DOHH2 (cell line): ENCODE results near the gene DHRS1.

Experiments used
- EZH2phosphoT487 ChIP-seq: fragments of 200-600 bp; sonication (generic); IDR thresholded peaks from 2 replicates; pipeline ENCODE4 v1.6.1; 2017; ENCODE audit warnings: borderline replicate concordance, mild to moderate bottlenecking, antibody characterized with exemption, low read length, moderate library complexity, mixed read lengths
- TF ChIP-seq, protein P1 (sequence below): fragments of 200-600 bp; sonication (generic); IDR thresholded peaks from one replicate; pipeline ENCODE4 v1.5.1; 2014; ENCODE audit warnings: antibody characterized with exemption, mild to moderate bottlenecking, low read depth, low read length; ENCODE audit not compliant: poor library complexity, severe bottlenecking

DNA sequence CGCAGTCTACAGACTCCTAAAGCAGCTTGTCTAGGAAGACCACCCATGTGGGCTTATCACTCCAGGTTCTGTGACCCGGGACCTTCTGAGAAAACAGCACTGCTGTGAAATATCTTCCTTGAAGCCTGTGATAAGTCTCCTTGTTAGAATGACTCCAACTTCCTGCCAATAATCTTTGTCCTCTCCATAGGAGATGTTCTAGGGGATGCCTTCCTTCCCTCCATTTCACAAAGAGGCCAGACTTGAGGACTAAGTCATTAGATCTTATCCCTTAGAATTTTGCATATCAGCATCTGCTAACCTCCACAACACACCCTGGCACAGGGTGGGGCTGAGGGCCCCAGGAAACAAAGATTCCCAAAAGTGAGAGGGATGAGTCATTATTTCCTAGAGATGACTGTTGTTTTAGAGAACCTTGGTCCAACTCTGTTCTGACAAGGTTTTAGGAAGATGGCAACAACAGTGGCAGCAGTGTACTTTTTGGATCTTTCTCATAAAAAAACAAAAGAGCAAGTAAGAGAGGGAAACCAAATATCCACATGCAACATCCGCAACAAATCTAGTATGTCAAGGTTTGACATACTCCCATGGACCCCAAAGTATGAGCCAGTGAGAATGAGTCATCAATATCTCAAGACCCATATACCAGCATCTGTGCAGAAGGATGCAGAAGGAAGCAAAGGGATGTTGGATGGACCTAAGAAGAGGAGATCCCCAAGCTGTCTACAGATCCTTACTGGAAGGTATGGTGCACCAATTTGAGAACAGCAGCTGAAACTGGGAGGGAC, 17.8 kb upstream of the DHRS1 start:
- TF ChIP-seq, protein P1, sequence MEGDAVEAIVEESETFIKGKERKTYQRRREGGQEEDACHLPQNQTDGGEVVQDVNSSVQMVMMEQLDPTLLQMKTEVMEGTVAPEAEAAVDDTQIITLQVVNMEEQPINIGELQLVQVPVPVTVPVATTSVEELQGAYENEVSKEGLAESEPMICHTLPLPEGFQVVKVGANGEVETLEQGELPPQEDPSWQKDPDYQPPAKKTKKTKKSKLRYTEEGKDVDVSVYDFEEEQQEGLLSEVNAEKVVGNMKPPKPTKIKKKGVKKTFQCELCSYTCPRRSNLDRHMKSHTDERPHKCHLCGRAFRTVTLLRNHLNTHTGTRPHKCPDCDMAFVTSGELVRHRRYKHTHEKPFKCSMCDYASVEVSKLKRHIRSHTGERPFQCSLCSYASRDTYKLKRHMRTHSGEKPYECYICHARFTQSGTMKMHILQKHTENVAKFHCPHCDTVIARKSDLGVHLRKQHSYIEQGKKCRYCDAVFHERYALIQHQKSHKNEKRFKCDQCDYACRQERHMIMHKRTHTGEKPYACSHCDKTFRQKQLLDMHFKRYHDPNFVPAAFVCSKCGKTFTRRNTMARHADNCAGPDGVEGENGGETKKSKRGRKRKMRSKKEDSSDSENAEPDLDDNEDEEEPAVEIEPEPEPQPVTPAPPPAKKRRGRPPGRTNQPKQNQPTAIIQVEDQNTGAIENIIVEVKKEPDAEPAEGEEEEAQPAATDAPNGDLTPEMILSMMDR = no peak
- no peak for TF ChIP-seq EZH2phosphoT487
